GM19025 (cell line): ENCODE data around the gene VGLL4.
"Not testable (repeated sequence)": the region's sequence is repeated elsewhere in the genome, so short reads cannot be mapped to it uniquely, and the experiment has no call there.

Experiments
- ATAC-seq: cut with Tn5 transposase; IDR thresholded peaks from one replicate; pipeline ENCODE4 v1.9.1; 2021; ENCODE audit warnings: mild to moderate bottlenecking, low read depth, moderate library complexity; ENCODE audit not compliant: unreplicated experiment

Gene VGLL4

GRCh38 chr3:11591391-11592282, 52.1 kb downstream of the VGLL4 start:
- no peak for ATAC-seq

GRCh38 chr3:11591002-11591355, 52.7 kb downstream of the VGLL4 start:
- ATAC-seq = no peak

GRCh38 chr3:11589706-11590105, 54.0 kb downstream of the VGLL4 start:
- ATAC-seq = no peak

- ATAC-seq = no peak
Observed at GRCh38 chr3:11588755-11589154, 55.0 kb downstream of the VGLL4 start.

GRCh38 chr3:11588338-11588737, 55.4 kb downstream of the VGLL4 start:
- no peak for ATAC-seq

GRCh38 chr3:11587766-11588165, 55.9 kb downstream of the VGLL4 start:
- no peak for ATAC-seq

- no peak for ATAC-seq
Observed at GRCh38 chr3:11584570-11584969, 59.1 kb downstream of the VGLL4 start.

- no peak for ATAC-seq
Observed at GRCh38 chr3:11583638-11584046, 60.1 kb downstream of the VGLL4 start.

GRCh38 chr3:11583235-11583634, 60.5 kb downstream of the VGLL4 start:
- no peak for ATAC-seq

GRCh38 chr3:11582191-11582968, 61.3 kb downstream of the VGLL4 start:
- no peak for ATAC-seq

GRCh38 chr3:11581237-11582190, 62.2 kb downstream of the VGLL4 start:
- ATAC-seq = no peak

GRCh38 chr3:11580645-11581044, 63.1 kb downstream of the VGLL4 start:
- ATAC-seq = no peak

GRCh38 chr3:11578169-11578568, 65.5 kb downstream of the VGLL4 start:
- no peak for ATAC-seq

GRCh38 chr3:11576453-11576852, 67.3 kb downstream of the VGLL4 start:
- ATAC-seq = no peak

- no peak for ATAC-seq
Observed at GRCh38 chr3:11575677-11576076, 68.0 kb downstream of the VGLL4 start.

- ATAC-seq = no peak
Observed at GRCh38 chr3:11574981-11575669, 68.6 kb downstream of the VGLL4 start.

GRCh38 chr3:11572660-11573059, 71.1 kb downstream of the VGLL4 start:
- not testable (repeated sequence) for ATAC-seq

GRCh38 chr3:11570789-11571495, 72.8 kb downstream of the VGLL4 start:
- no peak for ATAC-seq

- no peak for ATAC-seq
Observed at GRCh38 chr3:11570251-11570650, 73.5 kb downstream of the VGLL4 start.
